GM23338 (cell line): ENCODE data around the gene SYNDIG1. TPM values are rescaled to one million over a fixed set of nuclear protein-coding genes. Genes with fewer than 3 reads are reported as not detected.

Experiments used
- ATAC-seq: fragments of 200-7000 bp; cut with Tn5 transposase; 3 replicates; pipeline ENCODE4 v1.9.1; 2020
- DNase-seq: peaks from one replicate; pipeline ENCODE4 v3.0.0-alpha.2; 2015; ENCODE audit warnings: low spot score
- H2AFZ ChIP-seq: fragments of 200-600 bp; sonication (generic); 2 replicates; pipeline ENCODE4 v1.8.0; 2016; ENCODE audit warnings: antibody characterized with exemption, mild to moderate bottlenecking, moderate library complexity
- H3F3A ChIP-seq: fragments of 200-600 bp; sonication (generic); replicated peaks from 2 replicates; pipeline ENCODE4 v1.8.0; 2017; ENCODE audit warnings: antibody characterized with exemption, mixed run types, low read depth
- H3K27ac ChIP-seq: fragments of 200-600 bp; sonication (generic); 2 replicates; pipeline ENCODE4 v1.6.1; 2016; ENCODE audit warnings: low read depth
- H3K27me3 ChIP-seq: fragments of 200-600 bp; sonication (generic); 2 replicates; pipeline ENCODE4 v1.8.0; 2016; ENCODE audit warnings: mild to moderate bottlenecking, mixed run types, moderate library complexity; ENCODE audit not compliant: insufficient read depth
- H3K36me3 ChIP-seq: fragments of 200-600 bp; sonication (generic); 2 replicates; pipeline ENCODE4 v1.8.0; 2016; ENCODE audit warnings: mild to moderate bottlenecking; ENCODE audit not compliant: insufficient read depth
- H3K4me1 ChIP-seq: fragments of 200-600 bp; sonication (generic); 2 replicates; pipeline ENCODE4 v1.8.0; 2016; ENCODE audit warnings: mild to moderate bottlenecking, moderate library complexity; ENCODE audit not compliant: insufficient read depth
- H3K4me2 ChIP-seq: fragments of 200-600 bp; sonication (generic); 2 replicates; pipeline ENCODE4 v1.7.1; 2017; ENCODE audit warnings: mixed run types
- H3K4me3 ChIP-seq: fragments of 200-600 bp; sonication (generic); 2 replicates; pipeline ENCODE4 v1.6.1; 2016; ENCODE audit warnings: mixed run types
- H3K79me2 ChIP-seq: fragments of 200-600 bp; sonication (generic); replicated peaks from 2 replicates; pipeline ENCODE4 v1.8.0; 2017; ENCODE audit warnings: mild to moderate bottlenecking; ENCODE audit not compliant: insufficient read depth
- H3K9me2 ChIP-seq: fragments of 200-600 bp; sonication (generic); 2 replicates; pipeline ENCODE4 v1.8.0; 2017; ENCODE audit not compliant: insufficient read depth
- H4K20me1 ChIP-seq: fragments of 200-600 bp; sonication (generic); replicated peaks from 2 replicates; pipeline ENCODE4 v1.8.0; 2017; ENCODE audit warnings: mild to moderate bottlenecking; ENCODE audit not compliant: insufficient read depth
- H3K27ac Mint-ChIP-seq: 2 replicates; pipeline ENCODE4 v1.8.0; 2020; ENCODE audit warnings: inconsistent platforms, mild to moderate bottlenecking, moderate library complexity, mixed read lengths
- H3K27me3 Mint-ChIP-seq: 3 replicates; pipeline ENCODE4 v1.8.0; 2022; ENCODE audit warnings: low read depth, mild to moderate bottlenecking, moderate library complexity, mixed read lengths, inconsistent platforms; ENCODE audit not compliant: insufficient read depth, poor library complexity
- H3K36me3 Mint-ChIP-seq: 3 replicates; pipeline ENCODE4 v1.8.0; 2021; ENCODE audit warnings: low read depth, mild to moderate bottlenecking, inconsistent platforms, moderate library complexity, mixed read lengths
- H3K4me1 Mint-ChIP-seq: 3 replicates; pipeline ENCODE4 v1.8.0; 2020; ENCODE audit warnings: mild to moderate bottlenecking, inconsistent platforms, mixed read lengths
- H3K4me3 Mint-ChIP-seq: 3 replicates; pipeline ENCODE4 v1.8.0; 2021; ENCODE audit warnings: moderate library complexity, mild to moderate bottlenecking, inconsistent platforms, mixed read lengths
- H3K9me3 Mint-ChIP-seq: 3 replicates; pipeline ENCODE4 v1.8.0; 2020; ENCODE audit warnings: moderate library complexity, mild to moderate bottlenecking, inconsistent platforms, mixed read lengths
- CREB1 ChIP-seq: fragments of 250-450 bp; sonication (Bioruptor Pico); IDR thresholded peaks from 2 replicates; pipeline ENCODE4 v1.5.0; 2020; ENCODE audit warnings: low read depth, mild to moderate bottlenecking, moderate library complexity
- EZH2 ChIP-seq: fragments of 200-600 bp; sonication (generic); IDR thresholded peaks from one replicate; pipeline ENCODE4 v1.8.0; 2017; ENCODE audit warnings: antibody characterized with exemption, mild to moderate bottlenecking, low read depth; ENCODE audit not compliant: unreplicated experiment
- EZH2phosphoT487 ChIP-seq: fragments of 200-600 bp; sonication (generic); IDR thresholded peaks from one replicate; pipeline ENCODE4 v1.8.1; 2018; ENCODE audit warnings: antibody characterized with exemption; ENCODE audit not compliant: unreplicated experiment
- JUNB ChIP-seq: IDR thresholded peaks from one replicate; pipeline ENCODE4 v1.6.1; 2016; ENCODE audit warnings: antibody characterized with exemption; ENCODE audit not compliant: unreplicated experiment
- POLR2AphosphoS5 ChIP-seq: IDR thresholded peaks from 2 replicates; pipeline ENCODE4 v1.6.1; 2016; ENCODE audit warnings: antibody characterized with exemption, low read depth
- STAT1 ChIP-seq: IDR thresholded peaks from one replicate; pipeline ENCODE4 v1.6.1; 2016; ENCODE audit warnings: antibody characterized with exemption; ENCODE audit not compliant: unreplicated experiment
- ZNF331 ChIP-seq: fragments of 250-450 bp; sonication (Bioruptor Pico); IDR thresholded peaks from 2 replicates; pipeline ENCODE4 v1.5.0; 2020; ENCODE audit warnings: low read depth, mild to moderate bottlenecking, moderate library complexity
- polyA plus RNA-seq: library from polyadenylated mRNA; unstranded; fragments of >200 nt; fragmentation: Nextera tagmentation; extraction: Ambion mirVana; gene quantifications from 2 replicates; pipeline ENCODE4 v1.2.1, GENCODE V29; 2016
- total RNA-seq: library from RNA; depleted of rRNA; stranded (reverse); fragments of >200 nt; shearing (Covaris generic); gene quantifications from 2 replicates; pipeline ENCODE4 v1.2.3, GENCODE V29; 2014
- TF ChIP-seq, protein P1 (sequence below): IDR thresholded peaks from one replicate; pipeline ENCODE4 v1.6.1; 2018; ENCODE audit warnings: antibody characterized with exemption; ENCODE audit not compliant: unreplicated experiment
- TF ChIP-seq, protein P2 (sequence below): IDR thresholded peaks from 2 replicates; pipeline ENCODE4 v1.6.1; 2016; ENCODE audit warnings: antibody characterized with exemption
- TF ChIP-seq, protein P3 (sequence below): fragments of 250-450 bp; sonication (Bioruptor Pico); IDR thresholded peaks from 2 replicates; pipeline ENCODE4 v1.5.0; 2020; ENCODE audit warnings: mild to moderate bottlenecking, moderate library complexity

SYNDIG1 gene
- total and polyA plus RNA-seq, 2 experiments from 2014 or later = 2.8 to 4.8 TPM

DNA sequence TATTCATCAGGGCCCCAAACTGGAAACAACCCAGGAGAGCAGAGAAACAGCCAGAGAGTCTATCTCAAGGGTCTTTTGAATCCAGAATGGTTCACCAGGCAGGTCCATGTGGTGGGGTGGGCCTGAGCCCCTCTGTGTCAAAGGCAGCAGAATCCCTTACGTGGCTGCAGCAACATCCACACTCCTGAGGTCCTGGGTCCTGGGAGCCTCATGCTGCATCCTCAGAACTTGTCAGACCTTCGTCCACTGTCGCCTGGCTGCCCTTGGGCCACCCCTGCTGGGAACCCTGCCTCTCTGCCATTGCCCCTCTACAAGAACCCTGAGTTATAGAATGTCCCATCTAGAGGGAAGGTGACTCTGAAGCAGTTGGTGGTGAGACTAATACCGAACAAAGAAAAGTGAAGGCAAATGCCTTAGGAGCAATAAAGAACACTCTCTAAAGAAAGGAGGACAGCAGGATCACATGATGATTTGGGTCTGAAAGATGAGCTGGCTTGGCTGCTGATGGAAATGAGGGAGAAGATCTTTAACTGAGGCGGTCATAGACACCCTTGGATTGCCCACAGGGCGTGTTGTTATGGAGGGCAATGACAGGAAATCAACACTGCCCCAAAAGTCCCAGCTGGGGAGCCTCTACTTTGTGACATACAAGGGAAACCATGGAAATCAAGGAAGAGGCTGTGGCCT, 161.2 kb downstream of the SYNDIG1 start:
- H3K27me3 ChIP-seq = no peaks in the 10 kb centered on the region
- Mint-ChIP-seq H3K27ac (no peak overlapping the region), H3K4me1 (peaks cover 26% of the 10 kb centered on the region), H3K4me3 (no peak overlapping the region), H3K36me3 (peaks cover 12% of the 10 kb centered on the region), H3K27me3 (peaks cover 10% of the 10 kb centered on the region), H3K9me3 (peaks cover 7% of the 10 kb centered on the region)
- TF ChIP-seq CREB1 = no peak
- TF ChIP-seq STAT1 = no peak
- TF ChIP-seq, protein P1, sequence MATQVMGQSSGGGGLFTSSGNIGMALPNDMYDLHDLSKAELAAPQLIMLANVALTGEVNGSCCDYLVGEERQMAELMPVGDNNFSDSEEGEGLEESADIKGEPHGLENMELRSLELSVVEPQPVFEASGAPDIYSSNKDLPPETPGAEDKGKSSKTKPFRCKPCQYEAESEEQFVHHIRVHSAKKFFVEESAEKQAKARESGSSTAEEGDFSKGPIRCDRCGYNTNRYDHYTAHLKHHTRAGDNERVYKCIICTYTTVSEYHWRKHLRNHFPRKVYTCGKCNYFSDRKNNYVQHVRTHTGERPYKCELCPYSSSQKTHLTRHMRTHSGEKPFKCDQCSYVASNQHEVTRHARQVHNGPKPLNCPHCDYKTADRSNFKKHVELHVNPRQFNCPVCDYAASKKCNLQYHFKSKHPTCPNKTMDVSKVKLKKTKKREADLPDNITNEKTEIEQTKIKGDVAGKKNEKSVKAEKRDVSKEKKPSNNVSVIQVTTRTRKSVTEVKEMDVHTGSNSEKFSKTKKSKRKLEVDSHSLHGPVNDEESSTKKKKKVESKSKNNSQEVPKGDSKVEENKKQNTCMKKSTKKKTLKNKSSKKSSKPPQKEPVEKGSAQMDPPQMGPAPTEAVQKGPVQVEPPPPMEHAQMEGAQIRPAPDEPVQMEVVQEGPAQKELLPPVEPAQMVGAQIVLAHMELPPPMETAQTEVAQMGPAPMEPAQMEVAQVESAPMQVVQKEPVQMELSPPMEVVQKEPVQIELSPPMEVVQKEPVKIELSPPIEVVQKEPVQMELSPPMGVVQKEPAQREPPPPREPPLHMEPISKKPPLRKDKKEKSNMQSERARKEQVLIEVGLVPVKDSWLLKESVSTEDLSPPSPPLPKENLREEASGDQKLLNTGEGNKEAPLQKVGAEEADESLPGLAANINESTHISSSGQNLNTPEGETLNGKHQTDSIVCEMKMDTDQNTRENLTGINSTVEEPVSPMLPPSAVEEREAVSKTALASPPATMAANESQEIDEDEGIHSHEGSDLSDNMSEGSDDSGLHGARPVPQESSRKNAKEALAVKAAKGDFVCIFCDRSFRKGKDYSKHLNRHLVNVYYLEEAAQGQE = no peak
- no peak for TF ChIP-seq EZH2
- no peak for TF ChIP-seq ZNF331 (CRISPR knock-in tag)
- DNase-seq (no peak), ATAC-seq (no peak)
- H3K4me1 ChIP-seq = peaks cover 17% of the 10 kb centered on the region
- no peaks in the 10 kb centered on the region for H4K20me1 ChIP-seq
- H3K27ac ChIP-seq = no peak overlapping the region
- no peak overlapping the region for H3K4me2 ChIP-seq
- peaks cover 9% of the 10 kb centered on the region; the same call in 1 of the 2 replicates for H3K9me2 ChIP-seq
- no peak overlapping the region for H3K4me3 ChIP-seq
- no peak overlapping the region for H2AFZ ChIP-seq
- H3F3A ChIP-seq = no peaks in the 10 kb centered on the region
- H3K79me2 ChIP-seq = no peaks in the 10 kb centered on the region
- H3K36me3 ChIP-seq = no peaks in the 10 kb centered on the region

DNA sequence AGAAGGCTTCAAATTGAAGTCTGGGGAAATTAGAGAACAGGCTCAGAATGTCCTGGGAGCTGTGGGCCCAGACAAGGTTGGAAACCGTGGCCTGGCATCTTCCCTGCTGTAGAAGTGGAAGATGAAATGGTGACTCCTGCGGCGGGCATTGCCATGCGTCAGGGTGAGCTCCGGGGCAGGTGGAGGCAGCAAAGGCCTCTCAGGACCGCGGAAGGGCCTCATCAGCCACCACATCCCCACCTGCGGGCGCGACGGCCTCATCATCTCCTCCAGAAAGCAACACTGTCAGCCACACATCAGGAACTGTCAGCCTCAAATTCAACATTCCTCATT, 161.7 kb downstream of the SYNDIG1 start:
- no peak overlapping the region for H3K27ac ChIP-seq
- ATAC-seq (no peak), DNase-seq (no peak)
- H4K20me1 ChIP-seq = no peaks in the 10 kb centered on the region
- no peak overlapping the region for H3K4me3 ChIP-seq
- no peaks in the 10 kb centered on the region for H3K79me2 ChIP-seq
- peaks cover 12% of the 10 kb centered on the region for H3K9me2 ChIP-seq
- H3K36me3 Mint-ChIP-seq = peaks cover 13% of the 10 kb centered on the region
- H3K36me3 ChIP-seq = no peaks in the 10 kb centered on the region
- no peaks in the 10 kb centered on the region for H3F3A ChIP-seq
- no peak overlapping the region for H3K4me3 Mint-ChIP-seq
- no peak overlapping the region for H3K27ac Mint-ChIP-seq
- peaks cover 22% of the 10 kb centered on the region for H3K4me1 ChIP-seq
- H3K4me1 Mint-ChIP-seq = peaks cover 31% of the 10 kb centered on the region
- peaks cover 10% of the 10 kb centered on the region for H3K27me3 Mint-ChIP-seq
- H3K4me2 ChIP-seq = no peak overlapping the region
- H3K9me3 Mint-ChIP-seq = peaks cover 7% of the 10 kb centered on the region
- H3K27me3 ChIP-seq = no peaks in the 10 kb centered on the region
- no peak overlapping the region for H2AFZ ChIP-seq
- TF ChIP-seq, protein P2, sequence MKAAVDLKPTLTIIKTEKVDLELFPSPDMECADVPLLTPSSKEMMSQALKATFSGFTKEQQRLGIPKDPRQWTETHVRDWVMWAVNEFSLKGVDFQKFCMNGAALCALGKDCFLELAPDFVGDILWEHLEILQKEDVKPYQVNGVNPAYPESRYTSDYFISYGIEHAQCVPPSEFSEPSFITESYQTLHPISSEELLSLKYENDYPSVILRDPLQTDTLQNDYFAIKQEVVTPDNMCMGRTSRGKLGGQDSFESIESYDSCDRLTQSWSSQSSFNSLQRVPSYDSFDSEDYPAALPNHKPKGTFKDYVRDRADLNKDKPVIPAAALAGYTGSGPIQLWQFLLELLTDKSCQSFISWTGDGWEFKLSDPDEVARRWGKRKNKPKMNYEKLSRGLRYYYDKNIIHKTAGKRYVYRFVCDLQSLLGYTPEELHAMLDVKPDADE = no peak
- TF ChIP-seq ZNF331 (CRISPR knock-in tag) (no peak), STAT1 (no peak), JUNB (no peak), POLR2AphosphoS5 (no peak), EZH2phosphoT487 (no peak)
- TF ChIP-seq, protein P3, sequence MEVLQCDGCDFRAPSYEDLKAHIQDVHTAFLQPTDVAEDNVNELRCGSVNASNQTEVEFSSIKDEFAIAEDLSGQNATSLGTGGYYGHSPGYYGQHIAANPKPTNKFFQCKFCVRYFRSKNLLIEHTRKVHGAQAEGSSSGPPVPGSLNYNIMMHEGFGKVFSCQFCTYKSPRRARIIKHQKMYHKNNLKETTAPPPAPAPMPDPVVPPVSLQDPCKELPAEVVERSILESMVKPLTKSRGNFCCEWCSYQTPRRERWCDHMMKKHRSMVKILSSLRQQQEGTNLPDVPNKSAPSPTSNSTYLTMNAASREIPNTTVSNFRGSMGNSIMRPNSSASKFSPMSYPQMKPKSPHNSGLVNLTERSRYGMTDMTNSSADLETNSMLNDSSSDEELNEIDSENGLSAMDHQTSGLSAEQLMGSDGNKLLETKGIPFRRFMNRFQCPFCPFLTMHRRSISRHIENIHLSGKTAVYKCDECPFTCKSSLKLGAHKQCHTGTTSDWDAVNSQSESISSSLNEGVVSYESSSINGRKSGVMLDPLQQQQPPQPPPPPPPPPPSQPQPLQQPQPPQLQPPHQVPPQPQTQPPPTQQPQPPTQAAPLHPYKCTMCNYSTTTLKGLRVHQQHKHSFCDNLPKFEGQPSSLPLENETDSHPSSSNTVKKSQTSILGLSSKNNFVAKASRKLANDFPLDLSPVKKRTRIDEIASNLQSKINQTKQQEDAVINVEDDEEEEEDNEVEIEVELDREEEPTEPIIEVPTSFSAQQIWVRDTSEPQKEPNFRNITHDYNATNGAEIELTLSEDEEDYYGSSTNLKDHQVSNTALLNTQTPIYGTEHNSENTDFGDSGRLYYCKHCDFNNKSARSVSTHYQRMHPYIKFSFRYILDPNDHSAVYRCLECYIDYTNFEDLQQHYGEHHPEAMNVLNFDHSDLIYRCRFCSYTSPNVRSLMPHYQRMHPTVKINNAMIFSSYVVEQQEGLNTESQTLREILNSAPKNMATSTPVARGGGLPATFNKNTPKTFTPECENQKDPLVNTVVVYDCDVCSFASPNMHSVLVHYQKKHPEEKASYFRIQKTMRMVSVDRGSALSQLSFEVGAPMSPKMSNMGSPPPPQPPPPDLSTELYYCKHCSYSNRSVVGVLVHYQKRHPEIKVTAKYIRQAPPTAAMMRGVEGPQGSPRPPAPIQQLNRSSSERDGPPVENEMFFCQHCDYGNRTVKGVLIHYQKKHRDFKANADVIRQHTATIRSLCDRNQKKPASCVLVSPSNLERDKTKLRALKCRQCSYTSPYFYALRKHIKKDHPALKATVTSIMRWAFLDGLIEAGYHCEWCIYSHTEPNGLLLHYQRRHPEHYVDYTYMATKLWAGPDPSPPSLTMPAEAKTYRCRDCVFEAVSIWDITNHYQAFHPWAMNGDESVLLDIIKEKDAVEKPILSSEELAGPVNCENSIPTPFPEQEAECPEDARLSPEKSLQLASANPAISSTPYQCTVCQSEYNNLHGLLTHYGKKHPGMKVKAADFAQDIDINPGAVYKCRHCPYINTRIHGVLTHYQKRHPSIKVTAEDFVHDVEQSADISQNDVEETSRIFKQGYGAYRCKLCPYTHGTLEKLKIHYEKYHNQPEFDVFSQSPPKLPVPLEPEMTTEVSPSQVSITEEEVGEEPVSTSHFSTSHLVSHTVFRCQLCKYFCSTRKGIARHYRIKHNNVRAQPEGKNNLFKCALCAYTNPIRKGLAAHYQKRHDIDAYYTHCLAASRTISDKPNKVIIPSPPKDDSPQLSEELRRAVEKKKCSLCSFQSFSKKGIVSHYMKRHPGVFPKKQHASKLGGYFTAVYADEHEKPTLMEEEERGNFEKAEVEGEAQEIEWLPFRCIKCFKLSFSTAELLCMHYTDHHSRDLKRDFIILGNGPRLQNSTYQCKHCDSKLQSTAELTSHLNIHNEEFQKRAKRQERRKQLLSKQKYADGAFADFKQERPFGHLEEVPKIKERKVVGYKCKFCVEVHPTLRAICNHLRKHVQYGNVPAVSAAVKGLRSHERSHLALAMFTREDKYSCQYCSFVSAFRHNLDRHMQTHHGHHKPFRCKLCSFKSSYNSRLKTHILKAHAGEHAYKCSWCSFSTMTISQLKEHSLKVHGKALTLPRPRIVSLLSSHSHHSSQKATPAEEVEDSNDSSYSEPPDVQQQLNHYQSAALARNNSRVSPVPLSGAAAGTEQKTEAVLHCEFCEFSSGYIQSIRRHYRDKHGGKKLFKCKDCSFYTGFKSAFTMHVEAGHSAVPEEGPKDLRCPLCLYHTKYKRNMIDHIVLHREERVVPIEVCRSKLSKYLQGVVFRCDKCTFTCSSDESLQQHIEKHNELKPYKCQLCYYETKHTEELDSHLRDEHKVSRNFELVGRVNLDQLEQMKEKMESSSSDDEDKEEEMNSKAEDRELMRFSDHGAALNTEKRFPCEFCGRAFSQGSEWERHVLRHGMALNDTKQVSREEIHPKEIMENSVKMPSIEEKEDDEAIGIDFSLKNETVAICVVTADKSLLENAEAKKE (CRISPR knock-in tag) = no peak
